Measurements from ENCODE around the gene NR2F2.

Gene NR2F2

GRCh38 chr15:96320703-96321638 is 9.5 kb upstream of the NR2F2 start:
- TF ChIP-seq REST (IDR thresholded peaks at IDR 0.05; ENCODE audit: insufficient read depth in 1 of 2, low read depth in 2 of 2, low read length in 2 of 2) (no peak), POLR2AphosphoS5 (IDR thresholded peaks at IDR 0.05; ENCODE audit: low read depth, low read length) (no peak), FOXP2 (optimal IDR thresholded peaks at IDR 0.05; ENCODE audit: borderline replicate concordance, extremely low read depth, extremely low read length, insufficient read depth) (no peak), TAF1 (IDR thresholded peaks at IDR 0.05; ENCODE audit: borderline replicate concordance, insufficient read depth, low read length) (no peak)

- no peak for TF ChIP-seq TAF1 (IDR thresholded peaks at IDR 0.05; ENCODE audit: borderline replicate concordance, insufficient read depth, low read length)
- no peak for TF ChIP-seq REST (IDR thresholded peaks at IDR 0.05; ENCODE audit: insufficient read depth in 1 of 2, low read depth in 2 of 2, low read length in 2 of 2)
- no peak for TF ChIP-seq POLR2AphosphoS5 (IDR thresholded peaks at IDR 0.05; ENCODE audit: low read depth, low read length)
- TF ChIP-seq SIN3A (IDR thresholded peaks at IDR 0.05; ENCODE audit: borderline replicate concordance, insufficient read depth, low read length): no peak
- TF ChIP-seq FOXP2 (optimal IDR thresholded peaks at IDR 0.05; ENCODE audit: borderline replicate concordance, extremely low read depth, extremely low read length, insufficient read depth): no peak
These were observed 8.6 kb upstream of the NR2F2 start for GRCh38 chr15:96321639-96322535.

- TF ChIP-seq FOXP2 (optimal IDR thresholded peaks at IDR 0.05; ENCODE audit: borderline replicate concordance, extremely low read depth, extremely low read length, insufficient read depth) (no peak), REST (IDR thresholded peaks at IDR 0.05; ENCODE audit: insufficient read depth in 1 of 2, low read depth in 2 of 2, low read length in 2 of 2) (no peak), SIN3A (IDR thresholded peaks at IDR 0.05; ENCODE audit: borderline replicate concordance, insufficient read depth, low read length) (no peak), POLR2AphosphoS5 (IDR thresholded peaks at IDR 0.05; ENCODE audit: low read depth, low read length) (no peak), TAF1 (IDR thresholded peaks at IDR 0.05; ENCODE audit: borderline replicate concordance, insufficient read depth, low read length) (no peak)
These were observed 7.8 kb upstream of the NR2F2 start for GRCh38 chr15:96322536-96323318.

- TF ChIP-seq FOXP2 (optimal IDR thresholded peaks at IDR 0.05; ENCODE audit: borderline replicate concordance, extremely low read depth, extremely low read length, insufficient read depth): no peak
- TF ChIP-seq TAF1 (IDR thresholded peaks at IDR 0.05; ENCODE audit: borderline replicate concordance, insufficient read depth, low read length): no peak
- no peak for TF ChIP-seq SIN3A (IDR thresholded peaks at IDR 0.05; ENCODE audit: borderline replicate concordance, insufficient read depth, low read length)
- no peak for TF ChIP-seq POLR2AphosphoS5 (IDR thresholded peaks at IDR 0.05; ENCODE audit: low read depth, low read length)
- TF ChIP-seq REST (IDR thresholded peaks at IDR 0.05; ENCODE audit: insufficient read depth in 1 of 2, low read depth in 2 of 2, low read length in 2 of 2): no peak
These were observed 7.0 kb upstream of the NR2F2 start for GRCh38 chr15:96323319-96324145.

Data from PFSK-1 (cell line).